ENCODE data around the gene PRKN. TPM values are rescaled to one million over a fixed set of nuclear protein-coding genes. Genes with fewer than 3 reads are reported as not detected.

The PRKN gene
- total and polyA plus RNA-seq, 2 donors (not counting 3 experiments of a cell fraction or from before 2014, with no cell fraction given): 0.06 TPM; not detected in 1

DNA sequence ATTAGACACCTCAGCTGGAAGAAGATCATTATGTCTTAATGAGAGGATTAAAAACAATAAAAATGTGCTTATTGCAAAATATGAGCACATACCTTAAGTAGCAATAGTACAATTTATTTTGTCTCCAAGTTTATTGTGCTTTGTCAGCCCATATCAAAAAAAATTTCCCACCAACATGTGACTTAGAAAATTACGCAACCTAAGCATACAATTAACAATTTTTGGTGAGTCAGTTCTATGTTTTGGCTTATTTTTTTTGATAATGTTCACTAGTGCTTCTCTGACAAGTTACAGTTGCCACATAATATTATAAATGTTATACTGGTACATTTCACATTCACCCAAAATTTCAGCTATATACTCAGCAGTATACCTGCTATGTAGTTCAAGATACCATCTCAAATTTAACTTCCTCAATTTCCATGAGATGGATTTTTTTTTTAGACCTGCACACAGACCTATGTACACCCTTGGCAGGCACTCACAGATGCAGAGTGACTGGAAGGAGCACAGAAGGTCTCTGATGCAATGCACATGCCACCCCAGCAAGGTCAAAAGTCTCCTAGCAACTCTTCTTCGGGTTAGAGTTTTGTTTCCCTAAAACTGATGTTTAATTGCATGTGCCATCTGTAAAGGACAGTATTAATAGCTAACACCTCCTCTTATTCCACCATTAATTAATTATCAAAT, 112.4 kb downstream of the PRKN start:
- DNase-seq (ENCODE audit: low read depth, low spot score) (no peak), FAIRE-seq (no peak)
- dilution Hi-C loops (cut with MboI; ENCODE audit: extremely low pct_ligation_motif_present, low sequenced_read_pairs): no loop called here
- Histone ChIP-seq H3K4me1 (ENCODE audit: control insufficient read depth, extremely low read depth, insufficient read depth, low read length) (no peaks in the 10 kb centered on the region), H3K9ac (replicated peaks; ENCODE audit: extremely low read depth, insufficient read depth, low read length) (no peak overlapping the region), H2AFZ (ENCODE audit: low read depth, low read length) (no peak overlapping the region), H4K20me1 (replicated peaks; ENCODE audit: control insufficient read depth, extremely low read depth, insufficient read depth, low read length) (no peaks in the 10 kb centered on the region), H3K4me3 (replicated peaks in 1 of 3; ENCODE audit: insufficient read depth in 1 of 3, low read depth in 1 of 3, low read length in 3 of 3) (no peak overlapping the region), H3K27me3 (ENCODE audit: control insufficient read depth in 2 of 2, insufficient read depth in 2 of 2, low read length in 2 of 2) (no peaks in the 10 kb centered on the region), H3K27ac (ENCODE audit: insufficient read depth, low read depth, low read length) (no peak overlapping the region), H3K4me2 (ENCODE audit: insufficient read depth, low read length) (no peak overlapping the region), H3K9me3 (replicated peaks; ENCODE audit: control insufficient read depth, insufficient read depth, low read length) (peaks cover 2% of the 10 kb centered on the region), H3K79me2 (ENCODE audit: control insufficient read depth, insufficient read depth, low read length) (no peaks in the 10 kb centered on the region), H3K9me1 (replicated peaks; ENCODE audit: control insufficient read depth, extremely low read depth, insufficient read depth, low read length) (no peaks in the 10 kb centered on the region), H3K36me3 (ENCODE audit: control insufficient read depth in 2 of 2, extremely low read depth in 1 of 2, insufficient read depth in 2 of 2, low read length in 2 of 2) (no peaks in the 10 kb centered on the region)
- BruUV-seq (replicated peaks): no TSS peak
- TF ChIP-seq JUN (IDR thresholded peaks at IDR 0.05; ENCODE audit: borderline replicate concordance, insufficient read depth, insufficient read length, low read depth): no peak
- TF ChIP-seq, protein P1, sequence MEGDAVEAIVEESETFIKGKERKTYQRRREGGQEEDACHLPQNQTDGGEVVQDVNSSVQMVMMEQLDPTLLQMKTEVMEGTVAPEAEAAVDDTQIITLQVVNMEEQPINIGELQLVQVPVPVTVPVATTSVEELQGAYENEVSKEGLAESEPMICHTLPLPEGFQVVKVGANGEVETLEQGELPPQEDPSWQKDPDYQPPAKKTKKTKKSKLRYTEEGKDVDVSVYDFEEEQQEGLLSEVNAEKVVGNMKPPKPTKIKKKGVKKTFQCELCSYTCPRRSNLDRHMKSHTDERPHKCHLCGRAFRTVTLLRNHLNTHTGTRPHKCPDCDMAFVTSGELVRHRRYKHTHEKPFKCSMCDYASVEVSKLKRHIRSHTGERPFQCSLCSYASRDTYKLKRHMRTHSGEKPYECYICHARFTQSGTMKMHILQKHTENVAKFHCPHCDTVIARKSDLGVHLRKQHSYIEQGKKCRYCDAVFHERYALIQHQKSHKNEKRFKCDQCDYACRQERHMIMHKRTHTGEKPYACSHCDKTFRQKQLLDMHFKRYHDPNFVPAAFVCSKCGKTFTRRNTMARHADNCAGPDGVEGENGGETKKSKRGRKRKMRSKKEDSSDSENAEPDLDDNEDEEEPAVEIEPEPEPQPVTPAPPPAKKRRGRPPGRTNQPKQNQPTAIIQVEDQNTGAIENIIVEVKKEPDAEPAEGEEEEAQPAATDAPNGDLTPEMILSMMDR (IDR thresholded peaks at IDR 0.05; ENCODE audit: extremely low read depth in 1 of 2, insufficient read depth in 1 of 2, low read depth in 1 of 2, low read length in 2 of 2): no peak
- TF ChIP-seq, protein P2, sequence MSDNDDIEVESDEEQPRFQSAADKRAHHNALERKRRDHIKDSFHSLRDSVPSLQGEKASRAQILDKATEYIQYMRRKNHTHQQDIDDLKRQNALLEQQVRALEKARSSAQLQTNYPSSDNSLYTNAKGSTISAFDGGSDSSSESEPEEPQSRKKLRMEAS (IDR thresholded peaks at IDR 0.05; ENCODE audit: insufficient read depth, insufficient read length): no peak
- TF ChIP-seq POLR2A (IDR thresholded peaks at IDR 0.05; ENCODE audit: low read depth, low read length): no peak
- TF ChIP-seq GATA2 (IDR thresholded peaks at IDR 0.05; ENCODE audit: insufficient read depth, insufficient read length, low read depth, low read length): no peak
- TF ChIP-seq EZH2 (IDR thresholded peaks at IDR 0.05; ENCODE audit: borderline replicate concordance, low read depth, low read length, severe bottlenecking): no peak
- TF ChIP-seq MYC (IDR thresholded peaks at IDR 0.05; ENCODE audit: low read depth, low read length): no peak
- TF ChIP-seq FOS (IDR thresholded peaks at IDR 0.05; ENCODE audit: borderline replicate concordance, insufficient read depth, low read length): no peak
- CTCF ChIA-PET: no interaction called here
- POLR2A ChIA-PET: no interaction called here
- intact Hi-C loops (cut with micrococcal nuclease): no loop called here

All from endothelial cell of umbilical vein (primary cell).